Epidermal melanocyte (primary cell): ENCODE data around the gene HMCN1.

Experiments
- DNase-seq: peaks from one replicate; pipeline ENCODE4 v3.0.0; 2011; ENCODE audit warnings: low spot score; ENCODE audit not compliant: insufficient read length

Gene HMCN1

DNA sequence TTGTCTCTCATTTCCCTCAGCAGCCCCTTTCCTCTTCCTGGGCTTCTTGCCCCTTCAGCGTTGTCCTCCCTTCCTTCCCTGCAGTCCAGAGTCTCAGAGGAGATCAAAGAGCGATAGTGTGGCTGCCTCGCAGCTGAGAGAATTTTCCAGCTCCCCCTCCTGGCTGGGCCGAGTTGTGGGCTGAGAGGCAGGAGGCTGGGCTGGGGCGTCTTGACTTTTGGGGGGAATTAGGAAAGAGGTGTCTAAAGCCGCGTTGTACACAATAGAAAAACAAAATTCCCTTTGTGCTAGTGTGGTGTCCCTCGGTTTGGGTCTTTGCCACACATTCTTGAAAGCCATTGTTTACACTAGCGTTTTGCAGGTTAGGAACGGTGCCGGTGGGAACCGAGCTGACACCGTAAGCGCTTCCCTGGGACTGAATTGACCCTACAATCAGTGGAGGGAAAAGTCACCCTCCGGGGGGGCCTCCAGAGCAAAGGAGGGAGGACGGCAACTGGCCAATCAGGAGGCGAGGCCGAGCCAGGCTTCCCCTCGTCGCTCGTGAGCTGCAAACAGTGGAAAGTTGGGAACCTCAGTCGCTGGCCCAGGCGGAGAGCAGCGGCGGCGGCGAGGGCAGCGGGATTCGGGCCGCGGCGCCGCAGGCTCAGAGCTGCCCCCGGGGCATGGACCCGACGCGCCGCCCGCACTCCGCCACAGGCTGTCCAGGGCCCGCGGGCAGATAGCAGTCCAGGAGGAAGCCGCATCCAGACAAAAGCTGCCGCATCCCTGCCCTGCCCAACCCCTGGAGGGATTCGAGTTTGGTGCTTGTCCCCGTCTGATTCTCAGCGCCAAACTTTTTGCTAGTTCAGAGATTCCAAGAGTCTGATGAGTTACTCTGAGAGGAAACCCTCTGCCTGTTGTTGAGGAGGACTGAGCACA is at the start of gene HMCN1:
HMCN1 (plus strand) TSS at position 574 of the 918 bp plus-strand sequence. CDS start 389 bp downstream, outside the sequence.
- DNase-seq: no peak

- DNase-seq: no peak
Observed at GRCh38 chr1:185686821-185687778, 47.1 kb upstream of the HMCN1 start.

GRCh38 chr1:185690527-185690926 is 43.7 kb upstream of the HMCN1 start:
- DNase-seq: no peak

GRCh38 chr1:185693654-185694053 is 40.5 kb upstream of the HMCN1 start:
- DNase-seq: no peak

GRCh38 chr1:185694081-185694480 is 40.1 kb upstream of the HMCN1 start:
- no peak for DNase-seq

DNA sequence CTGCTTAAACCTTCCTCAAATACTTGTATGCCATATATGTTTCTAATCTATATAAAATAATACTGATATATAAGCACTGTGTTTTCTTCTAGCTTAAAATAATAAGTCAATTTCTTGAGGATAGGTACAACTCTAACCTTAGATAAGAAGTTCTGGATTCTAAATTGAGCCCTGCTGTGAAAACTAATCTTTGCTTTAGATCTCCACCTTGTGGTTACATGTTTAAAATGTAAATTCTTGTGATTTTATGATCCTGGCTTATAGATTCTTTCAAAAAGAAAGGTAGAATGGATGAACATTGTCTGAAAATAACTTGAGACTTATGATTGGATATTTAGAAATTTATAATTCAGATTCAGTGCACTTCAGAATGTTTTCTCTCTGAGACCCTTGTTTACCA is 38.9 kb upstream of the HMCN1 start:
- DNase-seq: no peak

DNA sequence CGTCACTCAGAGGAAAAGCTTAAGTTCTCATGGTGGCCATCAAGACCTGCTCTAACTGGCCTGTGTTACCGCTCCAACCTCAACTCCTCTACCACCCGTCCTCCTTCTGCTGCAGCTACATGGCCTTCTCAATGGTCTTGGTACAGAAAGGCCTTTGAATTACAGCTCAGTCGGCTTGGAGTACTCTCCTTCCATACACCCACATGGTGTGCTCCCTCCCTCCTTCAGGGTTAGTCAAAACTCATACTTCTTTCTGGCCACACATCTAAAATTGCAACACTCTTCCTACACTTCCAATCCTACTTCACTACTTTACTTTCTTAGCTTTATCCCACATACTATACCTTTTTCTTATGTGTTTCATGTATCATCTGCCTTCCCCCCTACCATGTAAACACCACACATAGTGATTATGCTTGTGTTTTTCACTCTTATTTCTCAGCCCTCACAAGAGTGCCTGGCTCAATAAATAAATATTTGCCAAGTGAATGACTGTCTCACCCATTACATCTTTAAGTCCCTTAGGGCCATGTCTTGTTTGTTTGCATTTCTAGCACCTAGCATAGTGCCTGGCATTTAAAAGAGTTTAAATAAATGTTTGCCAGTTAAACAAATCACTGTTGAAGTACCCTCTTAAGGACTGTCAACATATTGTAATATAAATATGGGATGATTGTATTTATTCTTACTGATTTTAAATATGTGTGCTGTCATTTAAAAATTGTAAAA is 37.6 kb upstream of the HMCN1 start:
- DNase-seq: no peak

DNA sequence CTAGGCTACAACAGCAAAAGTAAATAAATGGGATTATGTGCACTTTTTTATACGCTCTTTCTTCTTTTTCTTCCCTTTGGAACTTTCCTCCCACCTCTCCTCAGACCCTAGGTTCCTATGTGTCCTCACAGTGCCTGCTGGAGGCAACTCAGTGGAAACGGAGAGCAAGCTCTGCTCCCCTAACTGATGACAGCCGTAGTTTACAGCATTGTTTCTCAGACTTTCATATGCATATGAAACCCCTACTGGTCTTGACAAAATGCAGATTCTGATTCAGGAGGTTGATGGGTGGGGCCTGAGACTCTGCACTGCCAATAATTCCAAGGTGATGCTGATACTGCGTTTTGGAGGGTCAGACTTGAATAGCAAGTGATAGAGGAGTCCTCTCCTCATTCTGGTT is 34.3 kb upstream of the HMCN1 start:
- DNase-seq: no peak

GRCh38 chr1:185701650-185702049 is 32.5 kb upstream of the HMCN1 start:
- no peak for DNase-seq

DNA sequence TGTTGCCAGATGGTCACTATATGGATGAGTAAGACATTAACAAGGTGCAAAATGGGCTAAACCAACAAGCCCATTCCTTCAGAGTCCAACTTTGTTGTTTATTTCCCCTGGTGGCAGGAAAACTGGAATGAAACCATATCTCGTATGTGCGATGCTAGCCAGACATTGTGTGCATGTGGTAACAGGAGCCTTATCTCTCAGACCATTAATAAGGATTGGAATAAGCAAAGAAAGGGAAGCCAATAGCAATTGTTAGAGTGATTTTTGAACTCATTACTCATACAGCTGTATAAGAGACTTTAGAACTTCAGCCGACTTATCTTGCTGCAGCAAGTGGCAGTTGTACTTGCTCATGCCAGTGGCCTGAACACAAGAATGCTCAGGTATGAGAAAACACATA is 30.0 kb upstream of the HMCN1 start:
- no peak for DNase-seq

DNA sequence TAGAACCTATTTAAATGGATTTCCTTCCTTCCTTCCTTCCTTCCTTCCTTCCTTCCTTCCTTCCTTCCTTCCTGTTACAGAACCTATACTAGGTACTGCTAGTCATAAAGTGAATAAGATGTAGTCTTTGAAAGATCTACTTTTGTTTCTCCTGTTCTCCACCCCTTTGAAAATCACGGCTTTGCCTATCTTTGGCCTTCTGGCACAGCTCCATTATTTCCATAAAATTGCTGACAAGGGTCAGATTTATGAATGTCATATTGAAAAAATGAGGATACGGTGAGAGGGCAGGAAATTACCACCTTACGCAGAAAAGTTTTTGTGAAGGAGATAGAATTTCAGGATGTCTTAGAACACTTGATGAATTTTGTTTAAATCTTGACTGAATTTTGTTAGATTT is 18.1 kb upstream of the HMCN1 start:
- DNase-seq: no peak

DNA sequence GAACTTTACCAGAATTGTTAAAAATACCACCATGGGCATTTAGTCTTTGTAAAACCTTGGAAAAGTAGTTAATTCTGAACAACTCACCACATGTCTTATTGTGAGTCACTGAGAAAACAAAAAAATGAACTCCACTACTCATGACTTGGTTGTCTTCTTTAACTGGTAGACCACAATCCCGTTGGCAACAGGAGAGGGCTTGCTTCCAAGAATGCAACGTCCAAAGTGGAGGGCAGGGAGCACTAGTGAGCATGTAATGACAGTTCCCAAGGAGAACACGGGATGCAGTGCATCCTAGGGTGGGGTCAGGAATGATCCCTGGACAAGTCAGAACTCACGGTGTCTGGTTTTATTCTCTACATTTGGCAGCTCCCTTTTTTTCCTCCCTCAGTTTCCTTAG is 15.2 kb upstream of the HMCN1 start:
- no peak for DNase-seq

DNA sequence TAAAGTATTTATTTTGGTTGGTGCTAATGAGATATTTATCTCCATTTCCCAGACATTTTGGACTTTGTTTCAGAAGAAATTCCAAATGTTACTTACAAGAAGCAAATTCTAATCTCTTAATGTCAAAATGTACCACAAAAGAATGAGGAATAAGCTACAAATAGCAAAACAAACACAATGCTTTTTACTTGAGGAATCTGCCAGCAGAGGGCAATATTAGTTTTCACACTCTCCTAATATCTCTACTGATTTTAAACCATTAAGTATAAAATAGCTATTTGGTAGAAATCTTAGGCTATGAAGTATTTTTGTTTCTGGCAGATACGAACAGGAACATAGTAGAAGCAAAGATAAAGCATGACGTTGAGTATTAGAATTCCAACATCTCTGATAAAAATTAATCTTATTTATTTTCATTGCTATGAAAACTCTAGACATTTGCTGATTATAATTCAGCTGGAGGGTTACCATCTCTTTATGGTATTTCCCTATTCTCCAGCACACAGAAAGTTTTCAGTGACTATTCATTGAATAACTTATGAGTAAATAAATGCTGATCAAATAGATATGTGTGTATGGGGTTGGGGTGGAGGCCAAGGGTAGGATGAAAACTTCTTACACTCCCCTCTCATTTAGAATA is 13.4 kb upstream of the HMCN1 start:
- no peak for DNase-seq

GRCh38 chr1:185721553-185721952 is 12.6 kb upstream of the HMCN1 start:
- no peak for DNase-seq

DNA sequence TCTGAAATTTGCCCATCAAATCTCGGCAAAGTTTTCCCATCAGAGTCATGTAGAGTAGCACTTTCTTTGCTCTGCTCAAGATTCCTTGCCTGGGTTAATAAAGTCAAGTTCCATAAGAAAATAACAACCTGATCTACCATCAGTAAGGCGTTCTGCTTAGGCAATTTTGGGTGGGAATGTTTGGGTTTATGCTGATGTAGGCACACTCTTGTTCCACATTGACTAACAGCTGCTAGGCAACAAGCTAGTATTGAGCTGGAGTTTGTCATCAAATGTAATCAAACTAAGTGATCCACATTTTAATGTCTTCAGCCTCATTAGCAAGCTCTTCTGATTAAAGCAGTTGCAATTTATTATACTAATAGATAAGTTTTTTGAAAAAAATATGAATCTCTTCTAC is 12.1 kb upstream of the HMCN1 start:
- DNase-seq: no peak

- no peak for DNase-seq
Observed at GRCh38 chr1:185727726-185728125, 6.5 kb upstream of the HMCN1 start.

- DNase-seq: no peak
Observed at GRCh38 chr1:185731446-185731845, 2.7 kb upstream of the HMCN1 start.

GRCh38 chr1:185732951-185733350 is 1.2 kb upstream of the HMCN1 start:
- no peak for DNase-seq

DNA sequence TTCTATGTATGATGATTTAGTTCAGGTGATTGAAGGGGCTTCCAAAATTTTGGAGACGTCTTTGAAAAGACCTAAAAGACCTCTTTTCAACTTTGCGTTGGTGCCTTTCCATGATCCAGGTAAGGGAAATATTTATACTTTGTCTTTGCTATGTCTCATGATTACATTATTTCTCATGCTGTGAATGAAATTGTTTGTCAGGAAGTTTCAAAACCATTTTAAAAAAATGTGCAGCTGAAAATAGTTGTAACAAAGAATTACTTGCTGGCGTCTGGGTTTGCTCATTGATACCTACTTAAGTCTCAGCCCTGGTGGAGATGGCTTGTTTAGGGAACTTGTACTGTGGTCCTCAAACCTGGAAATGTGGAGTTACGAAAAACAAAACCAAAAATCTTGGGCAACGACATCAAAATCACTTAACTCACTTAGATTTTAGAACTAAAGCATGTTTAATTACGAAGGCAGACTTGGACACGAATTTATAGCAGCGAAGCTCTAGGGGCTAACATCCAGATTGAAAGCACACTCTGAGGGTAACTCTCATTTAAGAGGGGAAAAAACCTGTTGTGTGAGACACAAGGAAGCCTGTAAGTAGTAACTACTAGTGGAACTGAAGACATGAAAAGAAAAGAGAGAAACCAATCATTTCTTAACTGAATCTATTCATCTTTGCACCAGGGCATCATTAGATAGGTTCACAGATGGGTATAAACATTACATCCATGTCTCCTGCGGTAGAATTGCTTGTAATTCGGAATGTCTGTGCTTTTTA is 924 bp downstream of the HMCN1 start:
- no peak for DNase-seq

- no peak for DNase-seq
Observed at GRCh38 chr1:185735701-185736064, 1.5 kb downstream of the HMCN1 start.
